GM18502 (cell line): ENCODE measurements around the gene IKZF1.

Experiments used
- ATAC-seq: cut with Tn5 transposase; IDR thresholded peaks from one replicate; pipeline ENCODE4 v1.9.1; 2021; ENCODE audit warnings: mild to moderate bottlenecking; ENCODE audit not compliant: unreplicated experiment, poor library complexity

IKZF1 gene

DNA sequence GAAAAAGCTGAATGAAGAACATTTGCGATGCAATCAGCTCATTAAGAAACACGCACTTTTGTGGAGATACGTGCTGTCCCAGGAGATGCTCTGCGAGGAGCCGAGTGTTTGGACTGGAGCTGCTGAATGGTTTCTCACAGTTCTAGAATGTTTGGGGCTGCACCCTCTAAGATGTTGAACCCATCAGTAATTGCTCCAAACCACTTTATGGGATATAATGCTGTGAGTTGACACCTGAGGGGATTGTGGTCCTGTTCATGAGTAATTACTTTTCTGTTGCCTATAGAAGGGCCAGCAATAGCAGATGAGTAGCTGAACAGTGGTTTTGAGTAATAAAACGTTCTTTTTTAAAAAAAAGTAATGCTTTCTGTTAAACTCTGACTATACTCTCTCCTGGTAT is 63.1 kb downstream of the IKZF1 start:
- ATAC-seq: no peak

DNA sequence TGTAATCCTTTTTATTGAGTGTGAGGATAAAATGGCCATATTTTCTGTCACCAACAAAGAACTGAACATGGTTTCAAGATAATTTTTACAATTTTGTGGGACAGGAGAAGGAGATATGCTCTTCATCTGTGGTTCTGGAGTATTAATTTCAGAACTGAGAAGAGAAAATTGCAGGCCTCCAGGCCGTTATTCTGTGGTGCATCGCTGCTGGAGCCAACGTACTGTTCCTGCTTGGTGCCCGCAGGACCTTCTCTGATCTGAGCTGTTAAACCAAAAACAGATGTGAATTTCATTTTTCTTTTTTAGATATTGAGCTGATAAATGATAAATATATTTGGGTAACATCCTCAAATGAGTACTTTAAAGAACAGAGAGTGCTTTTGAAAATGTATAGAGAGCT is 63.9 kb downstream of the IKZF1 start:
- ATAC-seq: peak; percentile 56

DNA sequence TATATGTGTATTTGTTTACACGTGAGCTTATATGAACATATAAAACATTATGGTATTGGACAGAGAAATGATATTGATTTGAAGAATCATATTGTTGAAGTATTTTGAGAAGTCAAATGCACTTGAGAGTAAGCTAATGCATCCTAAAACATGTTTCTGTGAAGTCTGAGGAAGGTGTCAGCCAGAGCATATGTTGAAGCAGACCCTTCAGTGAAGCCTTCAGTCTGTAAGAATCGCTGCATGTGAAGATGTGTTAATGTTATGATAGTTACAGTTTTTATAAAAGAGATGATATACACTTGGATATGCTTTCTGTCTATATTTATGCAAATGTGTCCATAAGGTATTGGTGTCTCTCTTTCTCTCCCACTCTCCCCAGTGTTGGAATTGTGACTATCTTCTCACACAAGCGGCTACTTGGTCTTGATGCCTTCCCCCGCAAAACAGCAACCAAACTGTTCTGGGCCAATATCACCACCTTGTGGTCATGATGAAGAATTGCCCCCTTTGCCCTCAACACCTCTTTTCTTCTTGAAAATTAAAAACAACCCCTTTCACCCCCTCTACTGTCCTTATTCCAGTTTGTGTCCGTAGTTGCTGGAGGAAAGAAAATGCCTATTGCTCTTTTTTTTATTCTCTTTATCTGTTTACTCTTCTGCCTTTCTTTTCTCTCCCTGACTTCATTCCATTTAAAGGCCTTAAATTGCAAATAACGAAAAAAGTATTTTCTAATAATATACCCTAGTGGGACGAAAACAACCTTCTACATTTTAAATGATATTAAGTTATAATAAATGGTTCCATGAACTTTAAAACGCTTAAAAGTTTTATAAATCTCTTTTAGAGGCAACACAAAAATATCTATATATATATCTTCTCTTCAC is 64.9 kb downstream of the IKZF1 start:
- no peak for ATAC-seq

- ATAC-seq: no peak
These were observed 66.4 kb downstream of the IKZF1 start for GRCh38 chr7:50370884-50371283.

DNA sequence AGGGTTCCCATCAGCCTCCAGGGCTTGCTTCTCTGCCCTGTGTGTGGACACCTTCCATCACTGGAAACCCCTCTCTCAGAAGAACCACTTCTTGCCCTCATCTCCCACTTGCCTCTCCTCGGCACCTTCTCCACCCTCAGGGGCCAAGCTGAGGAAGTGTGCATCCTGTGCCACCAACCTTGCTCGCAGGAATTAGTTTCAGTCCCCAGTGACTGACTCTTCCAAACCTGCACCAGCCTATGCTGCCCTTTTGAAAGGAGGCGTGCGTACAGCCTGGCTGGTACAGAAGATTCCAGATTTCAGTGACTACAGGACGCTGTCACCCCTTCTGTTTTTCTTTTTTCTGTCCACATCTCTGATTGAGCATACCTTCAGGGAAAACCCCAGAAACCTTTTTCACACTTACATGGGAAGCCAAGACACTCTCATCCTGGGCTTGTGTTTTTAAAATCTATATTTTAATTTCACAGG is 67.1 kb downstream of the IKZF1 start:
- no peak for ATAC-seq

DNA sequence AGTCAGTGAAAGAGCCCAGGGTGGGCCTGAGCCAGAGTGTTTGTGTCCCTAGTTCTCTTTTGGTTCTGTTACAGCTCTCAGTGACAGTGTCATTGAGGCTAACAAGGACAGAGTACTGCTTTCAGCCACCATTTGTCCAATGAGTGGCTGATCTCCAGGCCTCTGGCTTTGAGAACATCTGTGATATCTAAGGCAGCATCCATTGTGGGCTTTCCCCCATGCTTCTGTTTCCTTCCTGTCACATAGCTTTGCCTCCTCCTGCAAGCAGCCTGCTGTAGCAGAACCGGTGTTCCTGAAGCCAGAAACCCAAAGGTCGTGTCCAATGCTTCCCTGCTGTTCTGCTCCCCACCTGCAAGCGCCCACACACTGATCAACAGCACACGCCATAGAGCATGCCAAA is 68.4 kb downstream of the IKZF1 start:
- no peak for ATAC-seq

DNA sequence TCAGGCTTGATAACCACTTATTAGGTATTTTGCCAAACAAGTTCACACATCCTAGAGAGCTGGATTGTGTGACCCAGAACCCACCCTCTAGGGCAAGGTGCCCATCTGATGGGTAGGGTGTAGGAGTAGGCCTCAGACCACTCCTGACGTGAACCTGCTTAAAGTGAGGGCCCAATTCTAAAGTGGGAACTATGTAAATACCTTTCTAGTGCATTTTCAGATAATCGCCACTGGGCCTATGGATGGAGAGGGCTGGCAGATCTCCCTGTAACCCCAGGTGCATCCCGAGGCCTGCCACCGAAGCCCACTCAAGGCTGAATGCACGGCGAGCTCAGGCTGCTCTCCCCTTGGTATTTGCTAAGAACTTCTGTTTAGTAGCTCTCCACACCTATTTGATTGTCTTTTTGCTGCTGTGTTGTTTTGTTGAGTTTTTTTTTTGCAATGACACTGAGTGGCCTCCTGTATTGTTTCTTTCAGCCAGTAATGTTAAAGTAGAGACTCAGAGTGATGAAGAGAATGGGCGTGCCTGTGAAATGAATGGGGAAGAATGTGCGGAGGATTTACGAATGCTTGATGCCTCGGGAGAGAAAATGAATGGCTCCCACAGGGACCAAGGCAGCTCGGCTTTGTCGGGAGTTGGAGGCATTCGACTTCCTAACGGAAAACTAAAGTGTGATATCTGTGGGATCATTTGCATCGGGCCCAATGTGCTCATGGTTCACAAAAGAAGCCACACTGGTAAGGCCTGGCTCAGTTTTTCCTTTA is 71.7 kb downstream of the IKZF1 start:
- ATAC-seq: no peak

GRCh38 chr7:50377356-50377755 is 72.8 kb downstream of the IKZF1 start:
- no peak for ATAC-seq

DNA sequence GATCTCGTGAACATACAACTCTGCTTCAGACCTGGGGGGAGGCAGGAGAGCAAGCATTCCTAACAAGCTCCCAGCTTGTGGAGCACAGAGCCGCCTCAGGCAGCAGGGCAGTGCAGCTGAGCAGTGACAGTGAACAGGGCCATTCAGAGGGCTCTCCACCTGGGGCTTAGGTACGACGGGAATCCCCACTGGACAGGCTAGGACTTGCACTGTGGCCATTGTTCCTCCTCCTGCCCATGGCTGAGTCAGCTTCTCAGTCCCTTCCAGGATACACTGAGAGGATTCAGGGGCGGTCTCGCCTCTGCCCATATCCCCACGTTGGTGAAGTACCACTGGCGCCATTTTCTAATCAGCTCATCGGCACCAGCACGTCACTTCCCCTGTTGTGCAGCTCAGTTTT is 74.6 kb downstream of the IKZF1 start:
- no peak for ATAC-seq

DNA sequence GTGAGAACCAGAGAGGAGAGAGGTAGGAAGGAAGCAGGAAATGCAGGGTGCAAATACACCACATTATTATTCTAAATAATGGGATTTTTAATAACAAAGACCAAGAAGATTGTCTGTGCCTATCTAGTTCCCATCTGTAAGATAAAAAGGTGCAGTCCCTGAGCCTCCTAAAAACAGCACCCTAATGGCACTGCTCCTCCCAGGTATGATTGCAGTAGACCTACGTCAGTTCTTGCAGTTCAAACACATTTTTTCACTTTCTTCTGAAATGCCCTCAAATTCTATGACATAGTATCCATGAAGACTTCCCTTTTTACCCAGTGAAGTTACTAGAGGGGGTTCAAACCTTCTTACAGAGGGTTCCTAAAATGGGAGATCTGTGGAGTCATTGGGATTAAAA is 75.0 kb downstream of the IKZF1 start:
- ATAC-seq: no peak

DNA sequence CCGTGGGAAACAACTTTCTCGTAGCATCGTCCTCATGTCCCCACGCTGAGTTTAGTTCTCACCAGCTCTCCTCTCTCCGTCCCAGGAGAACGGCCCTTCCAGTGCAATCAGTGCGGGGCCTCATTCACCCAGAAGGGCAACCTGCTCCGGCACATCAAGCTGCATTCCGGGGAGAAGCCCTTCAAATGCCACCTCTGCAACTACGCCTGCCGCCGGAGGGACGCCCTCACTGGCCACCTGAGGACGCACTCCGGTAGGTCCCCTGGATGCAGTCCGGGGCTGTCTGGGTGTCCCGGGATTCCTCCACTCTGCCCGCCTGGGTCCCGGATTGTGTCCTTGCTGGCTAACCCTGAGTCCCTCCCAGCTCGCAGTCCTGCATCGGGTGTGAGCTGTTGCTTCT is 77.9 kb downstream of the IKZF1 start:
- ATAC-seq: no peak

GRCh38 chr7:50387351-50387750 is 82.8 kb downstream of the IKZF1 start:
- no peak for ATAC-seq

- ATAC-seq: no peak
These were observed 85.4 kb downstream of the IKZF1 start for GRCh38 chr7:50389961-50390360.

DNA sequence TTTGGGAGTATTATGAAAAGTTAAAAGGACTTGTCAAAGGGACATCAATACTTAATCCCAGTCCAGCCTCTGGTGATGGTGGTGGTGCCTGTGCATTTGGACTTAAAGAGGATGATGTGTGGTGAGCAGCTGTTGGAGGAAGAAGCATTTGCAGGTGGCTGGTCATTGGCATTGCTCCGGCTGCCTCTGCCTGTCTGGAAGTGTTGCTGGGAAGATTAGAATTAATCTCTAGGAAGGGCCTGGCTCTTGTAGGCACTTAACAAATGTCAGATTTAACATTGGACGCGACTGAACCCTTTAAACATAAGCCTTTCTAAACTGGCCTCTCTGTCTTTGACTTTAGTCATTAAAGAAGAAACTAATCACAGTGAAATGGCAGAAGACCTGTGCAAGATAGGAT is 86.9 kb downstream of the IKZF1 start:
- no peak for ATAC-seq

DNA sequence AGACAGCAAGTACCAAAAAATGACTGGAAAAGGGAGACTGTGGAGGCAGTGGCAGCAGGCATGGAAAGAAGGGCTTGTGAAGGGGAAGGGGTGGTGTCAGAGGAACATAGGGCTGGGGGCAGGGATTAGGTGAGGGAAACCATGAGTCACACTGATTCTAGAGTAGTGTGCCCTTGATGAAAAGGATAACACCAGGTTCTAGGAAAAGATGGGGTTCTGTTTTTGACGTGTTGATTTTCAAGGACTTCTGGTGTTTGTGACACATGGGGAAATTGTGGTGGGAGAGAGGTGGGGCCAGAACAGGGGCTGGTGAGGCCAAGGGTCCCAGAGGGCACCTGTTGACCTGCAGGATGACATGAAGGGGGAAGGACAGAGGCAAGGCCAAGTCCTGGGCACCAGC is 88.6 kb downstream of the IKZF1 start:
- ATAC-seq: no peak

DNA sequence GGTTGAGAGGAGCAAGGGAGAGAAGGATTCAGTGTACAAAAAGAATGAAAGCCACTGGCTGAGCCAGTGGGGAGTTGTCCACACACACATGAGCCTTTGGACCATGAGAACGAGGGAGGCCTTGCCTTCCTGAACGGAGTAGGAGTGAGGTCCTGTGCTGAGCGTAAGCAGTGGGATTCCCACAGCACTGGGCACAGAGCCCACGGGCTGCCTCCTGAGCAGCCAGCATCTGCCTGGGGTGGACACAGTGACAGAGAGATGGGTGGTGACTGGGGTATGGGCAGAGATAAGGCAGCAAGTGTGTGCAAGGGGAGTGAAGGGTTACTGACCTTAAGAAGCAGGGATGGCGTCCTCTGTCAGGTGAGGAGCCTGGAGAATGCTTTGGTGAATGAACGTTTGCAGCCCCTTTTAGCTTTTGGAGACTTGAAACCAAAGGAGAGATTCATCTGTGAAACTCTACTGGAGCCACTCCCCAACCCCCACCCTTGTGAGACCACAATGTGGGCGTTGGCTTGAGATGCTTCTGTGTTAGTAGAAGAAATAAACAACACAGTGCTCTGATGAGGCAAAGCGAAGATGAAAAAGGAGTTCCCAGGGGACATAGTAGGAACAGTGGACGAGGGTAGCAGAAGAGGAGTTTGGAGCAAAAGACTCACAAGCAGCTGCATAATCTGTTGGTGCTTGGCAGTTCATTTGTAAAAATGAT is 89.2 kb downstream of the IKZF1 start:
- ATAC-seq: peak; percentile 34

DNA sequence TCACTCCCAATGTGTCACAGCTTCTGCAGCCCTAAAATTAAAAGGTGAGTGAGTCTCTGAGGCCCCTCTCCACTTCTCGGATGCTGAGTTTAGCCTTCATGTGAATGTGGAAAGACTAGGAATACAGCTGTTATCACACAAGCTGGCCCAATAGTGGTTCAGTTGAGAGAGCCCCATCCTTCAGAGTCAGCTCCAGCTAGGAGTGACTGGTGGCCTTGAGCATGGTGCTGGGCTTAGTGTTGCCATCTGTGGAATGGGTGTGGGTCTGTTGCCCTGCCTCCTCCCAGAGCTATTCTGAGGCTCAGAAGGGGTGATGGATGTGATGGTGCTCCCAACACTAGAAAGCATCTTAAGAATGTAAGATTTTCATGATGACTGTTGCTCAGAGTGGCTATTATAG is 89.8 kb downstream of the IKZF1 start:
- no peak for ATAC-seq

- peak; percentile 33 for ATAC-seq
These were observed 92.3 kb downstream of the IKZF1 start for GRCh38 chr7:50396856-50397255.

- peak; percentile 76 for ATAC-seq
These were observed 92.9 kb downstream of the IKZF1 start for GRCh38 chr7:50397320-50397970.

DNA sequence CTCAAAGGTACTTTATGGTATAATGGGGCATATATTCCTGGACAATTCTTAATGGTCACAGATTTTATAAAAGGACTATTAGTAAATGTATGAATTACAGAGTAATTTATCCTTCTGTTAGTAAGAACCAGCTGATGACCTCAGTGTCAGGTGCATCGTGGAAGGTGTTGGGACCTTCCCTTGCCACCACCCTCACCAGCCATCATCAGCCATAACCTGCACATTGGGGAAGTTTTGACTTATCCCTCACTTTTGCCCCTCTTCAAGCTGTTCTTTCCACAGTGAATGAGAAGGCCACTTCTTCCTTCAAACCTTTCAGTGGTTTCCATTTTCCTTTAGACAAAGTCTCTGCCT is 93.4 kb downstream of the IKZF1 start:
- no peak for ATAC-seq

DNA sequence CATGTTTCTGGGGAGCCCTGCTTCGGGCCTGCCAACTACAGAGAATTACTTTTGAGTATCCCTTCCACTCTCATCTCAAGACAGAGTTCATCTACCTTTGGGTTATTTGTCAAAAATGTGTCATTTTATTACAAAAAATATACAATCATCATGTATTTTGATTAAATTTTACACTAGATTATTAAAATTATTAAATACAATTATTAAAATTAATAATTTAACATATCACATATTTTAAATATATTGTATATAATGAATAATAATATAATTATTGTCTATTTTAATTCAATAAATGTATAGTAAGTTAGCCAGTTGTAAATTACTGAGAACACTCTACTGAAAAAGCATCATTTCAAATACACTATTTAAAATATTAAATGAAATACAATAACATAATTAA is 94.7 kb downstream of the IKZF1 start:
- ATAC-seq: no peak
